ENCODE measurements around the gene ZNF708.

DNA sequence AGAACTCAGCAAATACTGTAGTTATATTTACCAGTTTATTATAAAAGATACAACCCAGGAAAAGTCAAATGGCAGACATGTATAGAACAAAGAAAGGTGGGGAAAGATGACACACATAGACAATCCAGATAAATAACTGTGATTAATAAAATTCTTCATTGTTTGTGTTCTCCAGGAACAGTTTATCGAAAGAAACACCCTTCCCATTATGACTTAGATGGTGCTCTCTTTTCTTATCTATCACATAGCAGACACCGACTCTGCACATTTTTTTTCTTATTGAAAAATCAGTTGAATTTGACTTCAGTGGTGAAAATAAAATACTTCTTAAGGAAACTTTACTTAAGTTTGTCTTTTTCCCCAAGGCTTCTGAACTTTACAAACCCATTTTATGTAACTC is 6.2 kb downstream of the ZNF708 start:
- TF ChIP-seq, protein P1, sequence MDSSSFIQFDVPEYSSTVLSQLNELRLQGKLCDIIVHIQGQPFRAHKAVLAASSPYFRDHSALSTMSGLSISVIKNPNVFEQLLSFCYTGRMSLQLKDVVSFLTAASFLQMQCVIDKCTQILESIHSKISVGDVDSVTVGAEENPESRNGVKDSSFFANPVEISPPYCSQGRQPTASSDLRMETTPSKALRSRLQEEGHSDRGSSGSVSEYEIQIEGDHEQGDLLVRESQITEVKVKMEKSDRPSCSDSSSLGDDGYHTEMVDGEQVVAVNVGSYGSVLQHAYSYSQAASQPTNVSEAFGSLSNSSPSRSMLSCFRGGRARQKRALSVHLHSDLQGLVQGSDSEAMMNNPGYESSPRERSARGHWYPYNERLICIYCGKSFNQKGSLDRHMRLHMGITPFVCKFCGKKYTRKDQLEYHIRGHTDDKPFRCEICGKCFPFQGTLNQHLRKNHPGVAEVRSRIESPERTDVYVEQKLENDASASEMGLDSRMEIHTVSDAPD (CRISPR knock-in tag; IDR thresholded peaks at IDR 0.05) = no peak
- TF ChIP-seq POLR2AphosphoS5 (IDR thresholded peaks at IDR 0.05; ENCODE audit: low read depth, low read length) (no peak), HNRNPUL1 (IDR thresholded peaks at IDR 0.05; ENCODE audit: low read depth, low read length) (no peak), NBN (conservative IDR thresholded peaks at IDR 0.05) (no peak), ZNF777 (CRISPR knock-in tag; IDR thresholded peaks at IDR 0.05) (no peak), CEBPB (IDR thresholded peaks at IDR 0.05; ENCODE audit: borderline replicate concordance, low read depth, low read length) (no peak), ZFY (CRISPR knock-in tag; IDR thresholded peaks at IDR 0.05) (no peak)
